ENCODE results near the gene NACA2. TPM values are rescaled to one million over a fixed set of nuclear protein-coding genes. Genes with fewer than 3 reads are reported as not detected.

NACA2 gene
- total RNA-seq (not detected), polyA plus RNA-seq (under 1 TPM in 1 of 2 donors, not detected in 1; 0.11 TPM)
- long read RNA-seq, donor 1: 0 reads
- long read RNA-seq, donor 2: 0 reads
- long read RNA-seq, donor 3: 0 reads

- Histone ChIP-seq H3K4me1 (no peaks in the 10 kb centered on the region), H3K9me3 (no peaks in the 10 kb centered on the region), H3K36me3 (no peaks in the 10 kb centered on the region), H3K27me3 (peaks cover 0 to 36% (median 2%) of the 10 kb centered on the region in 9 donors), H3K27ac (no peak within 1 kb of the TSS), H3K4me3 (no peak within 1 kb of the TSS)
- TF ChIP-seq CTCF (IDR thresholded peaks at IDR 0.05): no peak
- TF ChIP-seq POLR2A (IDR thresholded peaks at IDR 0.05): no peak
- WGBS, 4 donors: 96 to 98% (median 97%) methylated on average over 16 of the region's 16 CpGs
- DNase-seq: no peak
- no peak for ATAC-seq
- intact Hi-C loops (cut with DNase I): no loop called here
Observed at GRCh38 chr17:61591018-61591417, at the start of gene NACA2. Gene NACA2, minus strand, starts transcription at chr17:61591219. Its CDS starts 39 bp downstream, at chr17:61591180.

- intact Hi-C loops (cut with DNase I): no loop called here
- DNase-seq (no peak), ATAC-seq (no peak)
- Histone ChIP-seq H3K9me3 (peaks cover 0 to 11% (median 0%) of the 10 kb centered on the region in 12 donors), H3K4me1 (no peaks in the 10 kb centered on the region), H3K27me3 (peaks cover 0 to 15% (median 0%) of the 10 kb centered on the region in 9 donors), H3K27ac (no peak overlapping the region), H3K36me3 (no peaks in the 10 kb centered on the region), H3K4me3 (no peak overlapping the region)
- TF ChIP-seq CTCF (IDR thresholded peaks at IDR 0.05) (no peak), POLR2A (IDR thresholded peaks at IDR 0.05) (no peak)
- WGBS, 4 donors: 74 to 100% (median 89%) methylated on average over 1 of the region's 1 CpG
Observed at GRCh38 chr17:61639818-61640217, 48.8 kb upstream of the NACA2 start.

- TF ChIP-seq CTCF (IDR thresholded peaks at IDR 0.05) (no peak), POLR2A (IDR thresholded peaks at IDR 0.05) (no peak)
- H3K27ac ChIP-seq: no peak overlapping the region
- peaks cover 0 to 15% (median 0%) of the 10 kb centered on the region in 9 donors for H3K27me3 ChIP-seq
- DNase-seq (no peak), ATAC-seq (no peak)
- intact Hi-C loops (cut with DNase I): no loop called here
- peaks cover 0 to 15% (median 0%) of the 10 kb centered on the region in 12 donors for H3K9me3 ChIP-seq
- H3K36me3 ChIP-seq: no peaks in the 10 kb centered on the region
- no peaks in the 10 kb centered on the region for H3K4me1 ChIP-seq
- no peak overlapping the region for H3K4me3 ChIP-seq
- WGBS, 4 donors: 31 to 50% (median 35%) methylated on average over 1 of the region's 1 CpG
Observed at GRCh38 chr17:61638087-61638486, 47.1 kb upstream of the NACA2 start.

GRCh38 chr17:61635913-61636432, 45.0 kb upstream of the NACA2 start:
- intact Hi-C loops (cut with DNase I): no loop called here
- ATAC-seq (no peak), DNase-seq (no peak)
- Histone ChIP-seq H3K27ac (no peak overlapping the region), H3K4me1 (no peaks in the 10 kb centered on the region), H3K27me3 (peaks cover 0 to 15% (median 0%) of the 10 kb centered on the region in 9 donors), H3K36me3 (no peaks in the 10 kb centered on the region), H3K4me3 (no peak overlapping the region), H3K9me3 (peaks cover 0 to 15% (median 0%) of the 10 kb centered on the region in 12 donors)
- WGBS, 4 donors: 10 to 15% (median 10%) methylated on average over 3 of the region's 3 CpGs
- TF ChIP-seq CTCF (IDR thresholded peaks at IDR 0.05): peak in 8 of 12 donors; percentile 16 to 53 (median 36)
- TF ChIP-seq POLR2A (IDR thresholded peaks at IDR 0.05): no peak
